HG03135 (cell line): ENCODE data around the gene ARHGAP26.
"Not testable (repeated sequence)": the region's sequence is repeated elsewhere in the genome, so short reads cannot be mapped to it uniquely, and the experiment has no call there.

Source experiments
- ATAC-seq: cut with Tn5 transposase; IDR thresholded peaks from one replicate; pipeline ENCODE4 v1.9.1; 2021; ENCODE audit warnings: mild to moderate bottlenecking, moderate library complexity; ENCODE audit not compliant: unreplicated experiment

Gene ARHGAP26

GRCh38 chr5:142952229-142952628, 182.1 kb downstream of the ARHGAP26 start:
- ATAC-seq, result no peak

- ATAC-seq, result not testable (repeated sequence)
Observed at GRCh38 chr5:142952871-142953270, 182.7 kb downstream of the ARHGAP26 start.

- no peak for ATAC-seq
Observed at GRCh38 chr5:142954455-142954854, 184.3 kb downstream of the ARHGAP26 start.

- no peak for ATAC-seq
Observed at GRCh38 chr5:142955628-142956027, 185.5 kb downstream of the ARHGAP26 start.

- no peak for ATAC-seq
Observed at GRCh38 chr5:142957528-142957927, 187.4 kb downstream of the ARHGAP26 start.

GRCh38 chr5:142958944-142959682, 188.9 kb downstream of the ARHGAP26 start:
- ATAC-seq, result no peak

- no peak for ATAC-seq
Observed at GRCh38 chr5:142959683-142960657, 189.8 kb downstream of the ARHGAP26 start.

- ATAC-seq, result no peak
Observed at GRCh38 chr5:142961440-142962173, 191.4 kb downstream of the ARHGAP26 start.

GRCh38 chr5:142962174-142962533, 192.0 kb downstream of the ARHGAP26 start:
- no peak for ATAC-seq

GRCh38 chr5:142965258-142966120, 195.3 kb downstream of the ARHGAP26 start:
- ATAC-seq, result not testable (repeated sequence)

- no peak for ATAC-seq
Observed at GRCh38 chr5:142966121-142966420, 195.9 kb downstream of the ARHGAP26 start.

GRCh38 chr5:142969186-142969585, 199.0 kb downstream of the ARHGAP26 start:
- no peak for ATAC-seq

GRCh38 chr5:142969624-142970439, 199.7 kb downstream of the ARHGAP26 start:
- no peak for ATAC-seq

- ATAC-seq, result no peak
Observed at GRCh38 chr5:142970440-142971030, 200.4 kb downstream of the ARHGAP26 start.

- no peak for ATAC-seq
Observed at GRCh38 chr5:142971303-142972013, 201.3 kb downstream of the ARHGAP26 start.

- no peak for ATAC-seq
Observed at GRCh38 chr5:142972064-142972570, 201.9 kb downstream of the ARHGAP26 start.

GRCh38 chr5:142973932-142974331, 203.8 kb downstream of the ARHGAP26 start:
- ATAC-seq, result no peak

- no peak for ATAC-seq
Observed at GRCh38 chr5:142974409-142974808, 204.2 kb downstream of the ARHGAP26 start.
